Epithelial cell of esophagus (primary cell): ENCODE results near the gene N4BP2.
A peak's percentile ranks its signal among the peaks of the same experiment; 100 is the strongest.

ENCODE experiments used
- DNase-seq: peaks from one replicate; pipeline ENCODE4 v3.0.0; 2010; ENCODE audit warnings: low read depth
- H3K4me3 ChIP-seq: 2 replicates; pipeline ENCODE4 v1.5.1; 2011; ENCODE audit warnings: mild to moderate bottlenecking, low read length, control low read depth
- TF ChIP-seq, protein P1 (sequence below): IDR thresholded peaks from 2 replicates; pipeline ENCODE4 v1.5.1; 2011; ENCODE audit warnings: low read depth, mild to moderate bottlenecking, low read length, control low read depth, inconsistent platforms; ENCODE audit not compliant: insufficient read depth; ENCODE audit errors: missing control alignments

The N4BP2 gene

DNA sequence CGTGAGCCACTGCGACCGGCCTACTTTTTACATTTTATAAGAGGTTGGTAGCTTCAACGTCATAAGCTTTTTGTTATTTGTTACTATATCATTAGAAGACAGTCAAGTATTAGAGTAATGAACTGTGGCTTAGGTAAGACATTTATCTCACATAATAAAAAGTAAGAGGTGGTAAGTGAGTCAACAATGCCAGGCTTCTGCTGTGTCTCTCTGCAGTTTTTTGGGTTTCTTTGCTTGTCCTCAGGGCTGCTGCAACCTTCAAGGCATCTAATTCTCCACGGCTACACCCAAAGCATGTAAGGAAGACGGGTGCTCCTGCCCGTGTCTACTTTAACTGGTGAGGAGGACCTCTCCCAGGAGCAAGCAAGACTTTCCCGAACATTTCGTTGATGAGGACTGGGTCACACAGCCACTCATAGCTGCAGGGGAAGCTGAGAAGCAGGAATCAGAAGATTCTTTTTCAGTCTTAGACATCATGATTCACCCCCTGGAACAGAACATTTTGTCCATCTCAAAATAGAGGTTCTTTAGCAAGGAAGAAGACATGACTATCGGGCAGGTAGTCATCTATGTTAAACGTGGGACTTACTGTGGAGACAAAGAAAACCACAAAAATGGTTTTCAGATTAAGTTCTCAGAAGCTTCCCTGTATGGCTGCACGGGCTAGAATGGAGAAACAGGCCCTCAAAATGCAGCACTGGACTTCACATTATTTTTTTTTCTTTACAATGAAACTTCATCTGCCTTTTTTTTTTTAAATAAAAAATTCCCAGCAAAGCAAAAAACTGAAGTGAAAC is 127.2 kb downstream of the N4BP2 start:
- TF ChIP-seq, protein P1, sequence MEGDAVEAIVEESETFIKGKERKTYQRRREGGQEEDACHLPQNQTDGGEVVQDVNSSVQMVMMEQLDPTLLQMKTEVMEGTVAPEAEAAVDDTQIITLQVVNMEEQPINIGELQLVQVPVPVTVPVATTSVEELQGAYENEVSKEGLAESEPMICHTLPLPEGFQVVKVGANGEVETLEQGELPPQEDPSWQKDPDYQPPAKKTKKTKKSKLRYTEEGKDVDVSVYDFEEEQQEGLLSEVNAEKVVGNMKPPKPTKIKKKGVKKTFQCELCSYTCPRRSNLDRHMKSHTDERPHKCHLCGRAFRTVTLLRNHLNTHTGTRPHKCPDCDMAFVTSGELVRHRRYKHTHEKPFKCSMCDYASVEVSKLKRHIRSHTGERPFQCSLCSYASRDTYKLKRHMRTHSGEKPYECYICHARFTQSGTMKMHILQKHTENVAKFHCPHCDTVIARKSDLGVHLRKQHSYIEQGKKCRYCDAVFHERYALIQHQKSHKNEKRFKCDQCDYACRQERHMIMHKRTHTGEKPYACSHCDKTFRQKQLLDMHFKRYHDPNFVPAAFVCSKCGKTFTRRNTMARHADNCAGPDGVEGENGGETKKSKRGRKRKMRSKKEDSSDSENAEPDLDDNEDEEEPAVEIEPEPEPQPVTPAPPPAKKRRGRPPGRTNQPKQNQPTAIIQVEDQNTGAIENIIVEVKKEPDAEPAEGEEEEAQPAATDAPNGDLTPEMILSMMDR: no peak
- DNase-seq: peak; percentile 88
- H3K4me3 ChIP-seq: no peak overlapping the region

DNA sequence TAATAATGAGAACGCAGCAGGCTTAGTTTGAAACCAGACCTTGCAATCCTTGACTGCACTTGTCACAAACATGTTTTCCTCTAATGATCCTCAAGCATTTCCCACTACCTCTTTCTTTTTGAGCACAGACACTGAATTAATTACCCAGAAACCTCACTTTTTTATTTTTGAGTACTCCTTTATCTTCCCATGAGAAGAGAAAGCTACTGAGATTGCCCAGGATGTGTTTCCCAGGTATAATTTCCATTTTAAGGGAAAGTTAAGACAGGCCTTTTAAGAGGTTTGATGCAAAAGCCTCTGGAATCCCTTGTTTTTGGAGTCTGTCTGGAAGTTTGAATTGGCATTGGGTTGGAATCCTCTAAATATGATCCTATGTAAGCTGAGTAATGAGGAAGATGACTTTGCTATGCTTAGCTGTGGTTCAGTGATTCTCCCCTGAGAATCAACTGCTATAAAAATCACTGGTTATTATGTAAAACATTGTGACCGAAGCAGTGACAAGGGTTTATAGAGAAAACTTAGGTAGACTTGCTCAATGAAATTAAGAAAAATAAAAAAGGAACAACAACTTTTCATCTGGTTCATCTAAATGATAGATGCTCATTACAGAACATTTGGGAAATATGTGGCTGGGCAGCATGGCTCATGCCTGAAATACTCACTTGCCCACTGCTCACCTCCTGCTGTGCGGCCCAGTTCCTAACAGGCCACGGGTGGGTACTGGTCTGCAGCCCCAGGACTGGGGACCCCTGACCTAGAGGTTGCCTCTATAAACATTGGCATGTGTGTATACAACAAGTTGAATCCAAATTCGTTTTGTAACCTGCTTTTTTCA is 129.4 kb downstream of the N4BP2 start:
- DNase-seq: peak; percentile 18
- H3K4me3 ChIP-seq: no peak overlapping the region
- TF ChIP-seq, protein P1: no peak

DNA sequence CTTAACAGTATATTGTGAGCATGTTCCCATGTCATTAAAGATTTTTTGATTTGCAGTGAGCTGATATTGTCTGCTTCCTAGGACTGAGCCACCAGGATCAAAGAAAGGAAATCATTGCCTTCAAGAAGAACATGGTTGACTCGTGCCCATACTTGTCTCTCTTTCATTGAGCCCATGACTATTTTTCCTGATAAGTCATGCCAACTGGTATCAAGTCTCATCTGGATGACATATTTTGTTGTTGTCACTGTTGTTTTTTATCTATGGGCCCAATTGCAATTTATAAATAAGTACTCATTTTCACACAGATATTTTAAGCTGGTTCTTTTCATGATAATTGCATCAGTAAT is 130.0 kb downstream of the N4BP2 start:
- no peak overlapping the region for H3K4me3 ChIP-seq
- peak; percentile 88 for DNase-seq
- TF ChIP-seq, protein P1: no peak

DNA sequence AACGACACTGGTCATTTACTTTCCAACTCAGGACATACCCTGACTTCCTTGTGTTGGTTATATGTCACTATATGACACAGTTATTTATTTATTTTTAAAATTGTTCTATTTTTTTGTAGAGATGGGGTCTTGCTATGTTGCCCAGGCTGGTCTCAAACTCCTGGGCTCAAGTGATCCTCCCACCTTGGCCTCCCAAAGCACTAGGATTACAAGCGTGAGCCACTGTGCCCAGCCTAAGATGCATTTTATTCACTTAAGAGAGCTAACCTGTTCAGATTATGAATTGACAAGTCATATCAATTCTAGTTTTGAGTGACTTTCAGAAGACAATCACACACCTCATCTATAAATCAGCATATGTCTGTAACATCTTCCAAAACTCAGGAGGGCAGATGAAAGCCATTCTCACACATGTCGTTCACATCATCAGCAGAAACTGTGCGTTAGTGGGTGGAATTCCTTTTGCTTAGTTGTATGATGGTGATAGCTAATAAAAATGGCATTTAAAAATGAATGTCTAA is 130.8 kb downstream of the N4BP2 start:
- no peak overlapping the region for H3K4me3 ChIP-seq
- no peak for DNase-seq
- TF ChIP-seq, protein P1: no peak

DNA sequence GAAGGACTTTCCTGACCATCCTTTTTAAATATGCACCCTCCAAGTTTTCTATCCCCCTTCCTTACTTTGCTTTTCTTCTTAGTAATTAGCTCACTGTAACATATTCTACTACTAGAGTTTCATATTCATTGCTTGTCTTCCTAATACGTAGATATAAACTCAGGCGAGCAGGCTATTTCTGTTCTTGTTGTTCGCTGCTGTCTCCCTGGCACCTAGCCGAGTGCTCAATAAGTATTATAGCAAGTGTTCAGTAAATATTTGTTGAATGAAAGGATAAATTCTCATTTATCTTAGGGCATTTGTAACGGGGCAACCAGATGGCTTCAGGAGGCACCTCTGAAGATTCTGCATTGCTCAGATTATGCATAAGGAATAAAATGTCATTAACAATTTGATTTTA is 133.4 kb downstream of the N4BP2 start:
- no peak overlapping the region for H3K4me3 ChIP-seq
- TF ChIP-seq, protein P1: no peak
- DNase-seq: no peak

DNA sequence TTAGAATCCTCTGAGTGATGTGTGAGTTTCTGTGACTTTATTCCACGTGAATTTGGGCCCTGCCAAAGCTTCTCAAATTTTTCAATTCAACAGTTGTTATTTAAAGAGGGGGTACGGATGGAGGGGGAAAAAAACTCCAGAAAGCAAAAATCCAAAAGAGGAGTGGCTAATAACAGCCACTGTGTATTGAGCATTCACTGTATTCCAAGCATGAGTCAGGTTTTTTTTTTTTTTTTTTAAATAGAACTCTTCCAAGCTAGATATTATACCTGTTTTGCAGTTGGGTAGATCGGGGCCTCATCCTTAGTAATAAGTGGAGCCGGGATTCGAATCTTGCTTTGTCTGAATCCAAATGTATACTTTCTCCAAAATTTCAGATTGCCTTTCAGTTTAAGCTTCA is 133.8 kb downstream of the N4BP2 start:
- H3K4me3 ChIP-seq: no peak overlapping the region
- DNase-seq: no peak
- TF ChIP-seq, protein P1: no peak
